GM12878 (cell line): ENCODE data around the gene CALN1. TPM values are rescaled to one million over a fixed set of nuclear protein-coding genes. Genes with fewer than 3 reads are reported as not detected.

Experiments
- ATAC-seq: fragments of 200-7000 bp; cut with Tn5 transposase; 3 replicates; pipeline ENCODE4 v1.9.1; 2020; ENCODE audit warnings: mild to moderate bottlenecking, moderate library complexity
- BruUV-seq: library from RNA; stranded (reverse); fragments of 400-500 nt; replicated peaks from 2 replicates; lab custom pipeline; 2021; lab: Mats Ljungman, UMichigan
- CTCF ChIA-PET: fragments of 300-600 bp; sonication (Branson Sonifier 250); formaldehyde crosslinking; extraction: SDS; loops from one replicate; lab custom pipeline; 2021; ENCODE audit warnings: inconsistent platforms; lab: Yijun Ruan, JAX
- POLR2A ChIA-PET: fragments of 350-600 bp; formaldehyde crosslinking; extraction: SDS; loops from one replicate; lab custom pipeline; 2021; ENCODE audit warnings: inconsistent platforms; lab: Charles Lee
- RAD21 ChIA-PET: fragments of 300-600 bp; sonication (Branson Sonifier 250); formaldehyde crosslinking; loops from one replicate; lab custom pipeline; 2023; ENCODE audit warnings: antibody characterized with exemption; ENCODE audit not compliant: unreplicated experiment; lab: Charles Lee
- SMC1A ChIA-PET: fragments of 300-600 bp; sonication (Branson Sonifier 250); formaldehyde crosslinking; loops from one replicate; lab custom pipeline; 2023; ENCODE audit not compliant: unreplicated experiment, uncharacterized antibody; lab: Charles Lee
- DNase-seq: peaks from one replicate; pipeline ENCODE4 v3.0.0-alpha.2; 2011; ENCODE audit warnings: low read depth, low spot score
- FAIRE-seq: peaks from 3 replicates; lab custom pipeline; 2011; peaks lifted over from hg19 to GRCh38; lab: Jason Lieb, UNC
- H2AFZ ChIP-seq: 2 replicates; pipeline ENCODE4 v1.6.0; 2011; ENCODE audit warnings: low read depth, low read length, control low read depth; ENCODE audit not compliant: control insufficient read depth
- H3K27ac ChIP-seq: 2 replicates; pipeline ENCODE4 v1.5.1; 2011; ENCODE audit warnings: control low read depth; ENCODE audit not compliant: control insufficient read depth, insufficient read depth
- H3K27me3 ChIP-seq, 2 experiments: replicated peaks in 1 of 2; 2 replicates each; pipeline versions ENCODE4 v1.6.0 to v1.6.1; 2011; ENCODE audit warnings: low read length in 1 of 2; ENCODE audit not compliant: control insufficient read depth in 2 of 2, insufficient read depth in 2 of 2
- H3K36me3 ChIP-seq, 2 experiments: 2 replicates each; pipeline ENCODE4 v1.5.1; 2011; ENCODE audit warnings: low read length in 1 of 2; ENCODE audit not compliant: control insufficient read depth in 2 of 2, insufficient read depth in 2 of 2
- H3K4me1 ChIP-seq: 2 replicates; pipeline ENCODE4 v1.6.1; 2011; ENCODE audit warnings: mild to moderate bottlenecking, low read length, moderate library complexity, mixed read lengths; ENCODE audit not compliant: control insufficient read depth, insufficient read depth
- H3K4me2 ChIP-seq: 2 replicates; pipeline ENCODE4 v1.6.0; 2011; ENCODE audit warnings: control low read depth; ENCODE audit not compliant: control insufficient read depth, insufficient read depth
- H3K4me3 ChIP-seq: fragments of 200-600 bp; sonication (generic); 2 replicates; pipeline ENCODE4 v1.5.1; 2016
- H3K79me2 ChIP-seq: 2 replicates; pipeline ENCODE4 v1.6.0; 2011; ENCODE audit warnings: low read length; ENCODE audit not compliant: control insufficient read depth, insufficient read depth
- H3K9ac ChIP-seq: 2 replicates; pipeline ENCODE4 v1.8.0; 2011; ENCODE audit warnings: low read length, control low read depth, mixed read lengths; ENCODE audit not compliant: control insufficient read depth, insufficient read depth
- H3K9me3 ChIP-seq: replicated peaks from 3 replicates; pipeline ENCODE4 v1.5.1; 2011; ENCODE audit warnings: mild to moderate bottlenecking, low read length; ENCODE audit not compliant: control insufficient read depth, insufficient read depth
- H4K20me1 ChIP-seq: 2 replicates; pipeline ENCODE4 v1.6.0; 2011; ENCODE audit not compliant: control insufficient read depth, insufficient read depth
- BHLHE40 ChIP-seq, 2 experiments: fragments of 450-650 bp in 1 of 2; IDR thresholded peaks; 2 replicates each; pipeline ENCODE4 v1.6.1; 2011 to 2017; ENCODE audit warnings: low read depth in 2 of 2, borderline replicate concordance in 1 of 2, improper control_type of control experiment in 1 of 2, low read length in 1 of 2, mild to moderate bottlenecking in 1 of 2
- EED ChIP-seq: sonication (generic); IDR thresholded peaks from 2 replicates; pipeline ENCODE4 v1.6.1; 2016; ENCODE audit warnings: antibody characterized with exemption, low read depth
- HDGF ChIP-seq: fragments of 450-650 bp; IDR thresholded peaks from 2 replicates; pipeline ENCODE4 v1.6.1; 2016; ENCODE audit warnings: antibody characterized with exemption
- IRF3 ChIP-seq: fragments of 450-650 bp; IDR thresholded peaks from 2 replicates; pipeline ENCODE4 v1.6.1; 2014; ENCODE audit warnings: mild to moderate bottlenecking
- MTA2 ChIP-seq: fragments of 450-650 bp; IDR thresholded peaks from 2 replicates; pipeline ENCODE4 v1.6.1; 2016; ENCODE audit warnings: low read depth, mild to moderate bottlenecking, moderate library complexity
- NKRF ChIP-seq: fragments of 450-650 bp; conservative IDR thresholded peaks from 2 replicates; pipeline ENCODE4 v1.6.1; 2017; ENCODE audit warnings: mild to moderate bottlenecking, moderate library complexity
- PML ChIP-seq: IDR thresholded peaks from 2 replicates; pipeline ENCODE4 v1.6.1; 2012; ENCODE audit warnings: low read length, inconsistent platforms
- PRDM15 ChIP-seq: fragments of 450-650 bp; formaldehyde crosslinking; IDR thresholded peaks from 2 replicates; pipeline ENCODE4 v1.4.0; 2020; ENCODE audit warnings: mild to moderate bottlenecking, moderate library complexity
- SIX5 ChIP-seq: IDR thresholded peaks from 2 replicates; pipeline ENCODE4 v1.6.1; 2011; ENCODE audit warnings: mild to moderate bottlenecking, low read depth, low read length, moderate library complexity; ENCODE audit not compliant: severe bottlenecking
- SMAD5 ChIP-seq: IDR thresholded peaks from 2 replicates; pipeline ENCODE4 v1.6.1; 2016; ENCODE audit warnings: antibody characterized with exemption, low read depth
- SPI1 ChIP-seq: IDR thresholded peaks from 2 replicates; pipeline ENCODE4 v1.6.1; 2011; ENCODE audit warnings: low read depth, mild to moderate bottlenecking, low read length, moderate library complexity, borderline replicate concordance; ENCODE audit not compliant: insufficient read depth
- TARDBP ChIP-seq: IDR thresholded peaks from 2 replicates; pipeline ENCODE4 v1.6.1; 2016; ENCODE audit warnings: borderline replicate concordance
- ZNF622 ChIP-seq: fragments of 450-650 bp; IDR thresholded peaks from 2 replicates; pipeline ENCODE4 v1.6.1; 2017; ENCODE audit warnings: mild to moderate bottlenecking, inconsistent platforms
- WGBS: methylation state at CpG from one replicate; pipeline ENCODE4 v1.1.6; 2016; ENCODE audit warnings: low lambda C conversion rate; ENCODE audit not compliant: insufficient replicate concordance, insufficient coverage; ENCODE audit errors: missing lambda C conversion rate; 5-methylcytosine and 5-hydroxymethylcytosine counted together
- in situ Hi-C: fragments of 300-500 bp; cut with MboI; formaldehyde crosslinking; loops from 9 replicates; pipeline ENCODE4 v1.14.3; 2018; ENCODE audit warnings: mixed read lengths
- intact Hi-C: fragments of 100-400 bp; cut with micrococcal nuclease; formaldehyde crosslinking; loops from one replicate; pipeline ENCODE4 v1.14.2; 2022; ENCODE audit not compliant: unreplicated experiment
- polyA plus RNA-seq, 11 experiments: library from polyadenylated mRNA; depleted of rRNA in 4 of 11; unstranded in 6 of 11; stranded (reverse) in 5 of 11; fragments of >200 nt; fragmentation: Nextera tagmentation in 4 of 11; fragmentation: Illumina TruSeq in 1 of 11; extraction: Ambion mirVana in 4 of 11; extraction: Trizol in 1 of 11; gene quantifications; 1 replicate in 1 of 11; 2 replicates in 10 of 11; pipeline versions ENCODE4 v1.2.1 to v1.2.3, GENCODE V29; 2011 to 2016; ENCODE audit warnings: inconsistent platforms in 2 of 11, missing spikeins in 2 of 11, low read depth in 1 of 11
- total RNA-seq, 4 experiments: library from RNA; depleted of rRNA in 3 of 4; stranded (reverse); fragments of >200 nt in 3 of 4; fragmentation: Illumina TruSeq in 1 of 4; extraction: Trizol in 1 of 4; gene quantifications; 2 replicates each; pipeline versions ENCODE4 v1.2.1 to v1.2.3, GENCODE V29; 2013 to 2021
- TF ChIP-seq, protein P1 (sequence below): IDR thresholded peaks from 2 replicates; pipeline ENCODE4 v1.6.1; 2012; ENCODE audit warnings: low read depth, low read length, improper control_type of control experiment

CALN1 gene
- total and polyA plus RNA-seq, 10 of the 15 experiments (the other 5 are each of a cell fraction or from before 2014, with no cell fraction given): 0.48 to 15.3 (median 1.6) TPM

- FAIRE-seq: no peak
- 69% methylated on average over 3 of the region's 6 CpGs for WGBS
- no peaks in the 10 kb centered on the region for H3K27me3 ChIP-seq
- ChIA-PET CTCF (no interaction called here), SMC1A (interaction anchor here (0.6 kb wide), 1 partner anchor 270 kb away, joined by 3 read pairs; no protein-coding TSS in a partner anchor), POLR2A (no interaction called here), RAD21 (no interaction called here)
- in situ Hi-C loops: no loop called here
- no TSS peak for BruUV-seq
- intact Hi-C loops: no loop called here
- no peak overlapping the region for H3K27ac ChIP-seq
- no peak overlapping the region for H2AFZ ChIP-seq
- no peaks in the 10 kb centered on the region for H3K79me2 ChIP-seq
- H3K9ac ChIP-seq: no peak overlapping the region
- no peak overlapping the region for H3K4me2 ChIP-seq
- no peak for ATAC-seq
- no peaks in the 10 kb centered on the region for H4K20me1 ChIP-seq
- TF ChIP-seq SIX5 (no peak), TARDBP (no peak), SMAD5 (no peak), NKRF (no peak), ZNF622 (no peak), IRF3 (no peak), HDGF (no peak), EED (no peak), BHLHE40 (IDR thresholded peaks at IDR 0.05; ENCODE audit: borderline replicate concordance in 1 of 2, low read depth in 2 of 2, low read length in 1 of 2) (no peak), PRDM15 (CRISPR knock-in tag) (no peak), MTA2 (no peak), PML (no peak), SPI1 (no peak)
- TF ChIP-seq, protein P1, sequence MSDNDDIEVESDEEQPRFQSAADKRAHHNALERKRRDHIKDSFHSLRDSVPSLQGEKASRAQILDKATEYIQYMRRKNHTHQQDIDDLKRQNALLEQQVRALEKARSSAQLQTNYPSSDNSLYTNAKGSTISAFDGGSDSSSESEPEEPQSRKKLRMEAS: no peak
- DNase-seq: no peak
- no peaks in the 10 kb centered on the region; the same call in 2 of the 3 replicates for H3K9me3 ChIP-seq
- no peak overlapping the region for H3K4me3 ChIP-seq
- H3K36me3 ChIP-seq: no peaks in the 10 kb centered on the region
- no peaks in the 10 kb centered on the region for H3K4me1 ChIP-seq
Measured at GRCh38 chr7:72161534-72161933, 250.6 kb downstream of the CALN1 start.
